ENCODE results near the gene NUP85.
A peak's percentile ranks its signal among the peaks of the same experiment; 100 is the strongest.

NUP85 gene

DNA sequence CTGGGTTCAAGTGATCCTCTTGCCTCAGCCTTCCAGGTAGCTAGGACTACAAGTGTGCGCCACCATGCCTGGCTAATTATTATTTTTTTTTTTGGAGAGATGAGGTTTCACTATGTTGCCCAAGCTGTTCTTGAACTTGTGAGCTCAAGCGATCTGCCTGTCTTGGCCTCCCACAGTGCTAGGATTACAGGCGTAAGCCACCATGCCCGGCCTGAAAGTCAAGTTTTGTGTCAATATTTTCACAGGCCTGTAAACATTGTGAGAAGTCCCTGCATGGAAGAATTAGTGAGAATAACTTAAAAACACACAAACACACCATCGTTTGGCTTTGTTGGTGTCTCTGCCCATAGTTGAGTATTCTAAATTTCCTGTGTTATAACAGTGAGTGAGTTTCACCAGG lies 22.2 kb downstream of the NUP85 start:
- Mint-ChIP-seq H3K36me3 (ENCODE audit: low read depth) (peaks cover 51% of the 10 kb centered on the region), H3K27ac (no peak overlapping the region), H3K9me3 (no peaks in the 10 kb centered on the region), H3K4me3 (no peak overlapping the region), H3K4me1 (peaks cover 3% of the 10 kb centered on the region), H3K27me3 (no peaks in the 10 kb centered on the region)
- ATAC-seq: no peak
- DNase-seq: no peak

GRCh38 chr17:75228305-75228704 lies 22.8 kb downstream of the NUP85 start:
- ATAC-seq (no peak), DNase-seq (no peak)
- Mint-ChIP-seq H3K9me3 (no peaks in the 10 kb centered on the region), H3K4me1 (peaks cover 3% of the 10 kb centered on the region), H3K36me3 (ENCODE audit: low read depth) (peaks cover 52% of the 10 kb centered on the region), H3K4me3 (no peak overlapping the region), H3K27ac (no peak overlapping the region), H3K27me3 (no peaks in the 10 kb centered on the region)

GRCh38 chr17:75228847-75229246 lies 23.4 kb downstream of the NUP85 start:
- DNase-seq: no peak
- Mint-ChIP-seq H3K4me1 (peaks cover 3% of the 10 kb centered on the region), H3K27me3 (no peaks in the 10 kb centered on the region), H3K4me3 (no peak overlapping the region), H3K36me3 (ENCODE audit: low read depth) (peaks cover 52% of the 10 kb centered on the region), H3K27ac (no peak overlapping the region), H3K9me3 (no peaks in the 10 kb centered on the region)
- ATAC-seq: no peak

- H3K9me3 Mint-ChIP-seq: no peaks in the 10 kb centered on the region
- ATAC-seq (no peak), DNase-seq (no peak)
- no peaks in the 10 kb centered on the region for H3K27me3 Mint-ChIP-seq
- H3K4me1 Mint-ChIP-seq: no peaks in the 10 kb centered on the region
- H3K4me3 Mint-ChIP-seq: no peak overlapping the region
- H3K27ac Mint-ChIP-seq: no peak overlapping the region
- H3K36me3 Mint-ChIP-seq (ENCODE audit: low read depth): peaks cover 50% of the 10 kb centered on the region
Observed at GRCh38 chr17:75231071-75231470, 25.6 kb downstream of the NUP85 start.

DNA sequence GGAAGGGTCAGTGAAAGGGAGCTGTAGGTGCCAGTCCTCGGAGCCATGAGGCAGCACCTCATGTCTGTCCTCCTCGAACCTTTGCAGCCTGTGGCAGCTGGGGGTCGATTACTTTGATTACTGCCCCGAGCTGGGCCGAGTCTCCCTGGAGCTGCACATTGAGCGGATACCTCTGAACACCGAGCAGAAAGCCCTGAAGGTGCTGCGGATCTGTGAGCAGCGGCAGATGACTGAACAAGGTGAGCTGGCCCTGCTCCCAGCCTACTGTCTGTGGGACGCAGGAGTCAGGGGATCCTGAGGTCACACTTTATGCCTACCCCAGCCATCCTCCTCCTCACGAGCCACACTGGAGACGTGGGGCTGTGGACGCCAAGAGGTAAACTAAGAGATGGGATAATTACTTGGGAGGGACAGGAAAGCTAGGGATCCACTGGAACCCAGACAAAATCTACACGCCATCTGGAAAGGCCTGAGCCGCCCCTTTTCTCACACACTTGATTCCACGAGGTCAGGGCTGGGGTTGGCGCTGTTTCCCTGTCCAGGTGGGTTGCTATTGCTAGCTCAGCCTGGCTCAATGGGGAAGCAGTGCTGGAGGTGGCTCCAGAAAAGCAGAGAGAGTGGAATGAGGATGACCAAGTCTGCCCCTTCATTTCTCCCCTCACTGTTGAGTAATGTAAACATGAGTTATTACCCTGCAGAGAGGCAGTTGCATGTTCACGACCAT lies 26.4 kb downstream of the NUP85 start:
- H3K36me3 Mint-ChIP-seq (ENCODE audit: low read depth): peaks cover 47% of the 10 kb centered on the region
- H3K4me1 Mint-ChIP-seq: no peaks in the 10 kb centered on the region
- H3K9me3 Mint-ChIP-seq: no peaks in the 10 kb centered on the region
- H3K4me3 Mint-ChIP-seq: no peak overlapping the region
- ATAC-seq (no peak), DNase-seq (no peak)
- H3K27me3 Mint-ChIP-seq: no peaks in the 10 kb centered on the region
- no peak overlapping the region for H3K27ac Mint-ChIP-seq

GRCh38 chr17:75232786-75233185 lies 27.3 kb downstream of the NUP85 start:
- H3K27me3 Mint-ChIP-seq: no peaks in the 10 kb centered on the region
- ATAC-seq: no peak
- H3K9me3 Mint-ChIP-seq: no peaks in the 10 kb centered on the region
- H3K36me3 Mint-ChIP-seq (ENCODE audit: low read depth): peaks cover 47% of the 10 kb centered on the region
- no peak for DNase-seq
- no peak overlapping the region for H3K4me3 Mint-ChIP-seq
- no peak overlapping the region for H3K27ac Mint-ChIP-seq
- no peaks in the 10 kb centered on the region for H3K4me1 Mint-ChIP-seq

DNA sequence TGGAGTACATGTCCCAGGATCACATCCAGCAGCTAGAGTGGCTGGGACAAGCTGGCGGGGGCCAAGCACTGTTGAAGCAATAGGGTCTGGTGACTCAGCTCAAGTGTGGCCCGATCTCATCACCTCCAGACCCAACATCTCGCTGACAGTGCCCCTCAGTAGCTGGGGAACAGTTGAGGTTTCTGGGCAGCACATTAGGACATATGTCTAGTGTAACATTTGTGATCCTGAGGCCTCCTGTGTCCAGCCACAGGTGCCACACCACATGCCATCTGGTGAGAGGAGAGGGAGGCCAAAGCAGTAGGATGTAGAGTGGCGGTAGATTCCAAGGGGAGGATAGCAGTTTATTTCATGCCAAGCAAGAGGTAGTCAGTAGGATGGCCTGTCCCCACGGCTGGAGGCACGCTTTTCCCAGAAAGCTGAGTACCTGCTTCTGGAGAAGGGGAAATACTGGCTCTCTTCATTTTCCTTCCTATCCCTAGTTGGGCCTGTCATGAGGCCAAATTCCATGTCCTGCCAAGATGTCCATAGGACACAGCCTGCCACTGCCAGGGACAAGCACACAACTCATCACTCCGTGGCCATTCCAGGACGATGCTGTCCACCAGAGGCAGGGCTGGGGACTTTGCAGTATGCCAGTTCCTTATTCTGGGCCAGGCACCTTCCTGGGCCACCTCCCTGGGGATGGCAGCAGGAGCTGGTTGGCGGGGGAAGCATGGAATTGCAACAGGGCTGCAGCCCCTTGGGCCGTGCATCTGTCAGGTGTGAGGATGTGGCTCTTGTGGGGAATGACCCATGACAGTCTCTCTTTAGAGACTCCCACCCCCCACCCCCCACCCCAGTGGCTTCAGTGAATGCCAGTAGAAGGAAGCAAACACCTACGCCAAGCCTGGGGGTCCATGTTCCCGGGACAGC lies 31.9 kb downstream of the NUP85 start:
- Mint-ChIP-seq H3K4me1 (peaks cover 24% of the 10 kb centered on the region), H3K4me3 (no peak overlapping the region), H3K27me3 (no peaks in the 10 kb centered on the region), H3K9me3 (no peaks in the 10 kb centered on the region), H3K27ac (no peak overlapping the region), H3K36me3 (ENCODE audit: low read depth) (peaks cover 57% of the 10 kb centered on the region)
- no peak for ATAC-seq
- DNase-seq: no peak

GRCh38 chr17:75238020-75238580 lies 32.6 kb downstream of the NUP85 start:
- no peaks in the 10 kb centered on the region for H3K27me3 Mint-ChIP-seq
- H3K9me3 Mint-ChIP-seq: no peaks in the 10 kb centered on the region
- no peak overlapping the region for H3K27ac Mint-ChIP-seq
- H3K4me3 Mint-ChIP-seq: no peak overlapping the region
- ATAC-seq (no peak), DNase-seq (no peak)
- peaks cover 32% of the 10 kb centered on the region for H3K4me1 Mint-ChIP-seq
- H3K36me3 Mint-ChIP-seq (ENCODE audit: low read depth): peaks cover 54% of the 10 kb centered on the region

DNA sequence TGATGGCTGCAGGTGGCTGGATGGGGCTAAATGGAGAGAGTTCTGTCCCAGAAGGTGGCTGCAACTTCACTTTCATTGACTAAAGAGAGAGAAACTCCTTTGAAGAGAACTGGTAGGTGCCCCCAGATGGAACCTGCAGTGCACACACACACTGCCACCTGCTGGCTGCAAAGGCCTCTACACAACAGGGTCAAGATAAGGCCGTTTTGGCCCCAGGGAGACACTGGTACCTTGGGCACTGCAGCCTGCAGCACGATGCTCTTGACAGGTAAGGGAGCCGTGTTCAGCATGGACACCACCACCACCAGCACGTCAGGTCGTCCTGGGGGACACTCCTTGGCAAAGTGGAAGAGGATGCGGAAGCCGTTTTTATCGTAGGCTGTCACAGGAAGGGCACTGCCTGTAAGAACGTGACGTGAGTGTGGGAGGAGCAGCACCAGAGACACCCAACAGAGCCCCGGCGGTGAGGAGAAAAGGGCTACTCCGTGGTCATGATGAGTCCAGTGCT lies 33.3 kb downstream of the NUP85 start:
- Mint-ChIP-seq H3K27ac (peak overlapping the region; percentile 9), H3K4me1 (peaks cover 38% of the 10 kb centered on the region), H3K27me3 (no peaks in the 10 kb centered on the region), H3K4me3 (no peak overlapping the region), H3K36me3 (ENCODE audit: low read depth) (peaks cover 56% of the 10 kb centered on the region), H3K9me3 (no peaks in the 10 kb centered on the region)
- peak; percentile 67 for ATAC-seq
- DNase-seq: peak; percentile 67

DNA sequence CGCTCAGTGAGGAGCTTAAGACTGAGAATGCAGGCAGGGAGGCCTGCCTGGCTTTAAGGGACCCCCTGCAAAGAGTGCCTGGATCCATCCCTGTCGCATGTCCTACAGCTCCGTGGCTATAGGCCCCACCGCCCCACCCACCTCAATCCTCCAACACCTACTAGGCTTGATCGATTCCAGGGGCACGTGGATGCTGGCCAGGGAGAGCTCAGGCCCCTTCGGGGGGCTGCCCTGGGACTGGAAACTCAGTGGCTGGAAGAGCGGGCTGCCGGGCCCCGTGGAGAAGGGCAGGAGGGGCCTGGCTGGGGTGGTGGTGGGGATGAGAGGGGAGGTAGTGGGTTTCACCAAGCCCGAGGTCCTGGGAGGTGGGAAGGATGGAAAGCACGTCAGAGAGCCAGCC lies 33.7 kb downstream of the NUP85 start:
- Mint-ChIP-seq H3K36me3 (ENCODE audit: low read depth) (peaks cover 60% of the 10 kb centered on the region), H3K27me3 (no peaks in the 10 kb centered on the region), H3K4me1 (peaks cover 43% of the 10 kb centered on the region), H3K9me3 (no peaks in the 10 kb centered on the region), H3K4me3 (no peak overlapping the region), H3K27ac (no peak overlapping the region)
- DNase-seq (no peak), ATAC-seq (no peak)

- ATAC-seq: no peak
- peaks cover 49% of the 10 kb centered on the region for H3K4me1 Mint-ChIP-seq
Observed at GRCh38 chr17:75239778-75240393, 34.4 kb downstream of the NUP85 start.

DNA sequence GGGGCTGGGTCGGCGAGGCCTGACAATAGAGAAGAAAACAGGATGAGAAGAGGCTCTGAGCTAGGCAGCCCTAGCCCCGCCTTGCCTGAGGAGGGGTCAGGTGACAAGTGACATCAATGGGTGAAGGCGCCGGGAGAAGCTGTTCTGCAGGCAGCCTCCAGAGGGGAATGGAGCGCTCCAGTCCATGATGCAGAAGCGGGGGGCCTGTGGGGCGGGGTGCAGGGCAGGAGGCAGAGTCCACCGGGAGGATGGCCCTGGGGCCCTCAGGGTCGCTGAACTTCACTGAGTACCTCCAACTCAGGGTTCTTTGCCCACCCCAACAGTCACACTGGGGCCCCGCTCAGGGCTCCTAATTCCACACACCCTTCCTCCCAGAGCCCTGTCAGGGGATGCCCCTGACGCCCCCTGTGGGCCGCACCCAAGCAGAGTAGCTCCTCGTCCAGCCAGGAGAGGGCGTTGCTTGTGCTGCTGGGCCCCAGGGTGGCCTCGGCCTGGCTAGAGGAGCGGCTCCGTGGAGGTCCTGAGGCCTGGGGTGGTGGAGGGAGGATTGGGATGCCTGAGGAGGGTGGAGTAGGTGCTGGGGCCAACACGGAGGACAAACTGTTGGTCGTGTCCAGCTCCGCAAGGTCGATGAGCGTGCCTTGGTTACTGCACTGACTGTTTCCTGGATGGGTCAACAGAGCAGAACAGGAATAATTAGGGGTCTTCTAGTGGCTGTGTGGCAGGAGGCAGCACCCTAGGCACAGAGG lies 35.1 kb downstream of the NUP85 start:
- no peak overlapping the region for H3K27ac Mint-ChIP-seq
- H3K4me1 Mint-ChIP-seq: peaks cover 52% of the 10 kb centered on the region
- H3K9me3 Mint-ChIP-seq: no peaks in the 10 kb centered on the region
- no peaks in the 10 kb centered on the region for H3K27me3 Mint-ChIP-seq
- DNase-seq (peak; percentile 61), ATAC-seq (peak; percentile 35)
- peaks cover 56% of the 10 kb centered on the region for H3K36me3 Mint-ChIP-seq (ENCODE audit: low read depth)
- no peak overlapping the region for H3K4me3 Mint-ChIP-seq

More at GRCh38 chr17:75239778-75240393, 34.4 kb downstream of the NUP85 start:
- Mint-ChIP-seq H3K27me3 (no peaks in the 10 kb centered on the region), H3K4me3 (no peak overlapping the region), H3K27ac (no peak overlapping the region), H3K36me3 (ENCODE audit: low read depth) (peaks cover 57% of the 10 kb centered on the region), H3K9me3 (no peaks in the 10 kb centered on the region)
- no peak for DNase-seq

DNA sequence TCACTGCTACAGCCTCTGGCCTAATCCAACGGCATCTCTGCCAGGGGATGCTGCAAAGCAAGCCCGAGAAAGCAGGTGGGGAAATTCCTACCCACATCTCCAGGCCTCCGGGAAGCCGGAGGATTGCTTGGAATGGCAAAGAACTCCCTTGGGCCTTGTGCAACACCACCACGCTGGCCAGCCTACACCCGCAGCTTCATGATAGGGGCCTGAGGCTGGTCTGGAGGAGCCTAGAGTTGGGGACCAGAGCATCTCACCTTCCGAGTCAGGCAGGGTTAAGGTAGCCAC lies 35.6 kb downstream of the NUP85 start:
- Mint-ChIP-seq H3K27me3 (no peaks in the 10 kb centered on the region), H3K36me3 (ENCODE audit: low read depth) (peaks cover 58% of the 10 kb centered on the region), H3K9me3 (no peaks in the 10 kb centered on the region), H3K27ac (no peak overlapping the region), H3K4me3 (no peak overlapping the region), H3K4me1 (peaks cover 56% of the 10 kb centered on the region)
- DNase-seq (no peak), ATAC-seq (no peak)

- no peaks in the 10 kb centered on the region for H3K27me3 Mint-ChIP-seq
- H3K4me1 Mint-ChIP-seq: peaks cover 57% of the 10 kb centered on the region
- no peaks in the 10 kb centered on the region for H3K9me3 Mint-ChIP-seq
- ATAC-seq (no peak), DNase-seq (no peak)
- H3K4me3 Mint-ChIP-seq: no peak overlapping the region
- peak overlapping the region; percentile 39 for H3K27ac Mint-ChIP-seq
- peaks cover 56% of the 10 kb centered on the region for H3K36me3 Mint-ChIP-seq (ENCODE audit: low read depth)
Observed at GRCh38 chr17:75241502-75241901, 36.0 kb downstream of the NUP85 start.
